ENCODE measurements around the gene ZNF841.
"Not testable (repeated sequence)": the region's sequence is repeated elsewhere in the genome, so short reads cannot be mapped to it uniquely, and the experiment has no call there.

GRCh38 chr19:52096416-52096815 lies 851 bp upstream of the ZNF841 start:
- not testable (repeated sequence) for TF ChIP-seq CTCF (IDR thresholded peaks at IDR 0.05 in 2 of 3, conservative IDR thresholded peaks at IDR 0.05 in 1 of 3; ENCODE audit: borderline replicate concordance in 1 of 3, insufficient read depth in 1 of 3, low read depth in 2 of 3, low read length in 2 of 3); RAD21 (IDR thresholded peaks at IDR 0.05; ENCODE audit: low read depth); TCF7L2 (IDR thresholded peaks at IDR 0.05; ENCODE audit: borderline replicate concordance, extremely low read depth, insufficient read depth, insufficient read length); ATF3 (IDR thresholded peaks at IDR 0.05); EZH2phosphoT487 (IDR thresholded peaks at IDR 0.05; ENCODE audit: borderline replicate concordance); ZBTB33 (IDR thresholded peaks at IDR 0.05; ENCODE audit: extremely low read depth, insufficient replicate concordance, low read length); POLR2A (IDR thresholded peaks at IDR 0.05; ENCODE audit: borderline replicate concordance, extremely low read depth, insufficient read depth, insufficient read length)
